Measurements from ENCODE around the gene CPSF4L.
A peak's percentile ranks its signal among the peaks of the same experiment; 100 is the strongest.

CPSF4L gene

GRCh38 chr17:73231395-73231794, 30.3 kb downstream of the CPSF4L start:
- no peak for DNase-seq

- DNase-seq = no peak
These were observed 31.6 kb downstream of the CPSF4L start for GRCh38 chr17:73230088-73230487.

- DNase-seq = no peak
These were observed 32.9 kb downstream of the CPSF4L start for GRCh38 chr17:73228748-73229236.

GRCh38 chr17:73227944-73228343, 33.7 kb downstream of the CPSF4L start:
- DNase-seq = no peak

GRCh38 chr17:73227379-73227778, 34.3 kb downstream of the CPSF4L start:
- no peak for DNase-seq

- DNase-seq = no peak
These were observed 35.0 kb downstream of the CPSF4L start for GRCh38 chr17:73226556-73227172.

DNA sequence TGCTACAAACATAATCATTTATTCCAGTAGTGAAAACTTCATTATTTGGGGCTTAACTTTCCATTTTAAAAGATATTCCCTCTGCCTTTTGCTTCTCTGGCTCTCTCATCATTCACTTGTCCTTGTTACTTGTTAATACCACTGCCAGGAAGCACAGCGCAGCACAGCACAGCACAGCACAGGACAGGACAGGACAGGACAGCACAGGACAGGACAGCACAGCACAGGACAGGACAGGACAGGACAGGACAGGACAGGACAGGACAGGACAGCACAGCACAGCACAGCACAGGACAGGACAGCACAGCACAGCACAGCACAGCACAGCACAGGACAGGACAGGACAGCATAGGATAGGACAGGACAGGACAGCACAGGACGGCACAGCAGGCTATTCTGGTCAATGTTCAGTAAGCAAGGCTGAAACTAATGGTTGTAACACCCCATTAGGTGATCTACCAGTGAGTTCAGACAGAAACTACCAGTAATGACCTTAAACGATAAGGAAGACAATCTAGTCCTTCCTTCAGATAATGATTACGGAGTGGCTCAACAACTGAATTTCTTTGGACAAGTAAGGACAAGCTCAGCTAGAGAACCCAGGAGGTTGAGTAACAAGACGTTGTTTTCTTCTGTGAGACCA, 36.9 kb downstream of the CPSF4L start:
- no peak for DNase-seq

- DNase-seq = no peak
These were observed 37.4 kb downstream of the CPSF4L start for GRCh38 chr17:73224237-73224636.

DNA sequence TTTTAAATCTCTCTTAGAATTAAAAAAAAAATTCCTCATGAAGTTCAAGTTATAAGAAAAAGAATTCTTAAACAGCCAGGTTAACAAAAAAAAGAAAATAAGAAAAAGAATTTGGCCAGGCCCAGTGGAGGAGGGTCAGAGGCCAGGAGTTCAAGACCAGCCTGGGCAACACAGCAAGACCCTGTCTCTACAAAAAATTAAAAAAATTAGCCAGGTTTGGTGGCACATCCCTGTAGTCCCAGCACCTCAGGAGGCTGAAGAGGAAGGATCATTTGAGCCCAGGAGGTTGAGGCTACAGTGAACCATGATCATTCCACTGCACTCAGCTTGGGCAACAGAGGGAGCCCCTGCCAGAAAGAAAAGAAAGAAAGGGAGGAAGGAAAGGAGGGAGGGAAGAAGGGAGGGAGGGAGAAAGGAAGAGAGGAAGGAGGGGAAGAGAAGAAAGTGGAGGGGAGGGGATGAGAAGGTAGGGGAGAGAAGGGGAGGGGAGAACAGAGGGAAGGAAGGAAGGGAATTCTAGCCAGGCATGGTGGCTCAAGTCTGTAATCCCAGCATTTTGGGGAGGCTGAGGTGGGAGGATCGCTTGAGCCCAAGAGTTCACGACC, 38.0 kb downstream of the CPSF4L start:
- DNase-seq = no peak

DNA sequence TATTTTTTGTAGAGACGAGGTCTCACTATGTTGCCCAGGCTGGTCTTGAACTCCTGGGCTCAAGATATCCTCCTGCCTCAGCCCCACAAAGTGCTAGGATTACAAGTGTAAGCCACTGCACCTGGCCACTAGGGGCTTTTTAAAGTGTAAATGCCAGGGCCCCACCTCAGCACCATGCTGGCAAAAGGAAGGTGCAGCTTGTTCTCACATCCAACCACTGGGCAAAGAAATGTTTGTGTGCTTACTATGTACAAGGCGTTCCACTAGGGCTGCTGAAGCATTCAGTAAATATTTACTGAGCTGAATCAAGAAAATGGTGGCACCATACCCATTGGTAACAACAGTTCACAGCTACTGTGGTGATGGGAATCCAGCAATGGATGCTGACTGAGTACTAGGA, 46.2 kb downstream of the CPSF4L start:
- no peak for DNase-seq

DNA sequence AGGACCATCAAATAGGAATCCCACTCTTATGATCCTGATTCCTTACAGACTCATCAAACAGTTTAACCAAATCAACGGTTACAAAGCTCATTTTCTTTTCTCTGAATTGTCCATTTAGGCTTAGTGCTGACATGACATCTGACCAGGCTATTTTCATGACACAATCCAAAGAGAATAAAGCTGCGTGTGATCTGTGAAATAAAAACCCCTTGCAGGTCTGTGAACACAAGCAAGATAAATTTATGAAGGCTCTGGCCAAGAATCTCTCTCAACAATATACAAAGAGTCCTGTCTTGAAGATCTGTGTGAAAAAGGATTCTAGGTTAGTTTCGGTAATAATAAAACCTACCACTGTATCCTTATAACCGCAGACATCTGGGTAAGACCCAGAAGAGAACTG, 46.8 kb downstream of the CPSF4L start:
- no peak for DNase-seq

DNA sequence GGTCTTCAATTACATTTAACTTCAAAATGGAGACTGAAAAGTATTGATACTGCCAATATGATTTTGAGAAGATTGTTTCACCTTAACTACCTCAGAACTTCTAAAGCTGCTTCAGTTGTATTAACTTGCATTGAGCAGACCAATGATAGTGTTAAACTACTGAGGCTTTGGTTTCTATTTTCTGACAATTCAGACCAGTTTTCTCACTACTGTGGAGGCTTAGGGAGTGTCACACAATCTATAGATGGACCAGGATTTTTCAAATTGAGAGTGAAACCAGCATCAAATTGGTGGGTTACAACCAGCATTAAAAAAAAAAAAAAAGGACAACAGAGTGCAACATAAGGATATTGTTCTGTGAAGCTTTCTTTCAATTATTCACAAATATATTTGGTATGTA, 47.7 kb downstream of the CPSF4L start:
- DNase-seq = no peak

GRCh38 chr17:73211745-73212144, 49.9 kb downstream of the CPSF4L start:
- DNase-seq = peak; percentile 42

- DNase-seq = no peak
These were observed 51.5 kb downstream of the CPSF4L start for GRCh38 chr17:73210002-73210678.

DNA sequence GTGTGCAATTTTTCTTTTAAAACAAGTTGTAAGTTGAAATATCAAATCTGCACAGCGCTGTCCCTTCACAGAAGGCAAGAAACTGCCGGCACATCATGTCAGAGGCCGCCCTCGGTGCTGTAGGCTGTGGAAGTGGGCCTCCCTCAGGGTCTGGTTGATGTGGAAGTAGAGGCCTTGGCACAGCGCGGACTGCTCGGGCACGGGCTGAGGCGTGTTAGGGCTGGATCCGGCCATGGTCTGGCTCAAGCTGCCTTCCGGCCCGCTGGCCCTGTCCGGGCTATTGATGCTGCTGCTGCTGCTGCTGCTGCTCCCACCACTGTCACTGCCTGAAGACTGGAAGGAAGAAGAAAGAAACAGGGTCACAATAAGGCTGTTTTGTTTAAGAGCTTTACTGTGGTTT, 52.2 kb downstream of the CPSF4L start:
- DNase-seq = no peak

DNA sequence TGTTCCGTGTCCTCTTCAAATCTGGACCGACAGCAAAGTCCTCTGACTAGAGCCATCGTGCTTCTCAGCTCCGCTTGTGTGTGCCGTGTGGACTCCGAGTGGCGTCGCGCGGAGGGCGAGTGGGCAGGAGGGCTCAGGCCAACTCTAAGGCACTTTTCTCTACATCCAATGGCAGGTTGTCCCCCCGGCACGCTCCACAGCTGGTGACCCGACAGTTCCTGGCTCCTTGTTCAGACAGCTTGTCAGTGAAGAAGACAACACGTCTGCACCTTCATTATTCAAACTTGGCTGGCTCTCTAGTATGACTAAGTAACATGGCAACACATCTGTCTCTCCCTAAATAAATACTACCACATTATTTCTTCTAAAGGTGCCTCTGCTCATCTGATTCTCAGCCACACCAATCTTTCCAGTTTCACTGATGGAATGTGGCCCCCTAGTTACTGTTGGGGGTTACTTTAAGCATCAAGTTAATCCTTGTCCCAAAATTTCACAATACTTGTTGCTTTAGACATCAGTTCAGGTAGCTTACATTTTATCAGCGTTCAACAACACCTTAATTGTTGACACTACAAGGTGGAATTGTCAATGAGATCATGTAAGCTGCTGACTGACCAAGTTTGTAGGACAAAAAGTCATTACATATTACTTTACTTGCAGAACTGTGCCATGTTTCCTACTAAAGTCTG, 53.4 kb downstream of the CPSF4L start:
- no peak for DNase-seq

- DNase-seq = no peak
These were observed 56.2 kb downstream of the CPSF4L start for GRCh38 chr17:73205459-73205961.

GRCh38 chr17:73203788-73204479, 57.7 kb downstream of the CPSF4L start:
- no peak for DNase-seq

DNA sequence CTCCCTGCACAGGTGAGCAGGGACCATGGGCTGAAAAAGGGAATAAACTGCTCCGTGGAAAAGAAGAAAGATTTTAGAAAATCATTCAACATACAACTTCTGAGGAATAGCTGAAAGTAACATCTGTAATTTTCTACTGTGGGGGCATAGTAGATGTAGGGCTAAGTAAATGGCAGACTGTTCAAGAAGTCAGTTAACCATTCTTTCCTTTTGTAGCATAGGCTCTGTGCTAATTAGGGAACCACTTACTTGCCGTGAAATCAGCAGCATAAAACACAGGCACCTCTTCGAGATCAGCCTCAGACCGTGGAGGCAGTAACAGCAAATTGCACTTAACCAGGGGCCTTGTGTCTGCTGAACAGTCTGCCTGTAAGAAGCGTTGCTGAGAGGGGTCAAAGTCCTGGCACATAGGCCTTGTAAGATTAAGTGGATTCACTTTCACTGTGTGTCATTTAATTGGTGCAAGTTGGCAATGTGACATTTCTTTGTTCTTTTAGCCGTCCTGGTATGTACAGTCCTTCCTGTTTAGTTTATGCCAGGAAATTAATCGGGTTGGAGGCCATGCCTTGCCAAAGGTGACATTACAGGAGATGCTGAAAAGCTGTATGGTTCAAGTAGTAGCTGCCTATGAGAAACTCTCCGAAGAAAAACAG, 58.4 kb downstream of the CPSF4L start:
- no peak for DNase-seq

DNA sequence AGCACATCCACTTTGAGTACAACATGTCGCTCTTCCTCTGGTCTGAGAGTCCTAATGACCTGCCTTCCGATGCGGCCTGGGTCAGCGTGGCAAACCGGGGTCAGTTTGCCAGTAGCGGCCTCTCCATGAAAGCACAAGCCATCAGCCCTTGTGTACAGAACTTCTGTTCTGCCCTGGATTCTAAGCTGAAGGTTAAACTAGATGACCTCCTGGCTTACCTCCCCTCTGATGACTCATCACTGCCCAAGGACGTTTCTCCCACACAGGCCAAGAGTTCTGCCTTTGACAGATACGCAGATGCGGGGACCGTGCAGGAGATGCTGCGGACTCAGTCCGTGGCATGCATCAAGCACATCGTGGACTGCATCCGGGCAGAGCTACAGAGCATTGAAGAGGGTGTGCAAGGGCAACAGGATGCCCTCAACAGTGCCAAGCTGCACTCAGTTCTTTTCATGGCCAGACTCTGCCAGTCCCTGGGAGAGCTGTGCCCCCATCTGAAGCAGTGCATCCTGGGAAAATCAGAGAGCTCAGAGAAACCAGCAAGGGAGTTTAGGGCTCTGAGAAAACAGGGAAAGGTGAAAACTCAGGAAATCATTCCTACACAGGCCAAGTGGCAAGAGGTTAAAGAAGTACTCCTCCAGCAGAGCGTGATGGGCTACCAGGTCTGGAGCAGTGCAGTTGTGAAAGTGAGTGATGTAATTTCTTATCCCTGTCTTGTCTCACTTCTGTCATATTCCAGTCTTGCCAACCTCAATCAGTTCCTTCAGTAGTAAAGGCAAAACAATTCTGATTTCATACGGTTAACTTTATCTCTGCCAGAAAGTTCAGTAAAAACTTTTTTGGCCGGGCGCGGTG, 60.2 kb downstream of the CPSF4L start:
- no peak for DNase-seq

GRCh38 chr17:73200476-73200875, 61.2 kb downstream of the CPSF4L start:
- DNase-seq = no peak

All from activated naive CD4-positive, alpha-beta T cell treated with anti-CD3 and anti-CD28 coated beads, Interleukin-2, amount 50 U/mL, for 16 hours (primary cell).